KOPT-K1 (cell line): ENCODE results near the gene DSE.

Experiments used
- H3K27ac ChIP-seq: fragments of 200-600 bp; sonication (generic); 2 replicates; pipeline ENCODE4 v1.5.1; 2016; ENCODE audit warnings: antibody characterized with exemption, mild to moderate bottlenecking, low read depth, low read length; ENCODE audit not compliant: poor library complexity, severe bottlenecking
- H3K36me3 ChIP-seq: fragments of 200-600 bp; sonication (generic); 2 replicates; pipeline ENCODE4 v1.5.1; 2017; ENCODE audit warnings: antibody characterized with exemption, mild to moderate bottlenecking, low read length, moderate library complexity; ENCODE audit not compliant: insufficient read depth
- H3K9me3 ChIP-seq: fragments of 200-600 bp; sonication (generic); 2 replicates; pipeline ENCODE4 v1.5.1; 2017; ENCODE audit warnings: antibody characterized with exemption, low read length, mild to moderate bottlenecking; ENCODE audit not compliant: insufficient read depth, poor library complexity, severe bottlenecking

DSE gene

DNA sequence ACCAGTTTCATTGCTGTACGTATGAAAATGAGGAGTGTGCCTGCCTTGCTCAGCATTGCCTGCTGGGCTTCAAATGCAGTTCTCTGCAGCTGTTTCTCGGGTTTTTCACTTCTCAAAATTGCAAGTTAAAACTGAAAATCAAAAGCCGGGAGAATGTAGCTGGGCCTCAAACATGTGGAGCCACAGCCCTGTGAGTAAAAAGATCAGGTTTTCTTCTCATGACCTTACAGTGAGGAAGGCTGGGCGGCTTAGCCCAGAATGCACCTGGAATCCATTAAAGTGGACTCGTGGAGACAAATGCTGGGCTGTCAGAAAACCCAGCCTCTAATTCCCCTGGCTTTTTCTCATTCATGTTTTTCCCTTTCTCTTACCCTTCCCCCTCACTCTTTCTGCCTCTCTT, 34.4 kb downstream of the DSE start:
- no peaks in the 10 kb centered on the region for H3K36me3 ChIP-seq
- H3K27ac ChIP-seq: no peak overlapping the region
- no peaks in the 10 kb centered on the region for H3K9me3 ChIP-seq

DNA sequence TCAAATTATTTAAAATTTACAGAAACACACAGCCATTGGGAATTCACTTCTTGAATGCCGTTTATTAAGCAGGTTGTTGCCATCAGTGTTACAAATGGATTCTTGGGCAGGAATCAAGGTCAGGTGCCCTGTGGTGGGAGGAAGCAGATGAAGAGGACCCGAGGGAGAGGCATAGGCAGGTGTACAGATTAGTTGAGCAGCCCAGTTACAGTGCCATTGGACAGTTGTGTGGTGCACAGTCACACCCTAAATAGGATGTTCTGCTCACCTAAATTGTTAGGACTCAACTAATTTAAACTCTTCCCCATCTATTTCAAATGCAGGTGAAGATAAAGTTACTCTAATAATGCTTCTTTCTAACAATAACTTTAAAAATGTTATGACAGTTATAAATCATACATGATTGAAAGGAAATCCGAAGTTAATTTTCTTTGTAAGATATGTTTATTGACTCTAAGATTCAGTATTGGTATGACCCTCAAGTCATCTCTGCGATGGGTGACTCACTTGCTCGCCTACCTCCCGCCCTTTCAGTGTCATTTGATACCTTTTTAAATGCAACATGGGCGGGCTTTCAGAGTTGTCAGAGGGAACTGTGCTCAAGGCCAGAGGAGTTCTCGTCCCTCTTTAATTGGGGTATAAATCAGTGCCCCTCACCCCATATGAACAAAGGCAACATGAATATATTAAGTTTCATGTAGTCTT, 35.1 kb downstream of the DSE start:
- Histone ChIP-seq H3K9me3 (no peaks in the 10 kb centered on the region), H3K27ac (no peak overlapping the region), H3K36me3 (no peaks in the 10 kb centered on the region)

DNA sequence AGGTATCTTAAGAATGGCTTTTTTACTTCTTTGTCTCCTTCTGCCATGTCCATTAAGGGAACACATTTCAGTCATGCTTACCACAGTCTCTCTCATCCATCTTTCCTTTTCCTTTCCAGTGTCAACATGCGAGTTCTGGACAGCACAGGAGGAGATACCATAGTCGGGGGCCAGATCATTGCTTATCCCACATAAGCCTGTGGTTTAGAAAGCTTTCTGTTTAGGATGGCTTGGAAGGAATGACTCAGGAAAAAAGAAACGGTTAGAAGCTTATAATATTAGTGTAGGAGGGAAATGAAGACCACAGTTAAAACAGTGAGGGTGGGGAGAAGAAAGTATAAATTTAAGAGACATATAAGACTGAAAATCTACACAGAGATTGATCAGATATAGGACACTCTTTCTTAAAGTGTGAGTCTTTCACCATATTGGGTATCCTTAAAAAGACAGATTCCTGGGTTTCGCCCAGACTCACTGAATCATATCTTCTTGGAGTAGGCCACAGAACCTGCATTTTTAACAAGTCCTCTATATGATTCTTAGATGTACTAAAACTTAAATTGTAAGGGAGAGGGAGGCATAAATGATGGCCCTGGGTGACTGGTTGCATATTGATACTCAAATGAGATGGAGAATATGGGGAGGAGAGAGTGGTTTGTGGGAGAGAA, 36.1 kb downstream of the DSE start:
- Histone ChIP-seq H3K27ac (no peak overlapping the region), H3K36me3 (no peaks in the 10 kb centered on the region), H3K9me3 (no peaks in the 10 kb centered on the region)

DNA sequence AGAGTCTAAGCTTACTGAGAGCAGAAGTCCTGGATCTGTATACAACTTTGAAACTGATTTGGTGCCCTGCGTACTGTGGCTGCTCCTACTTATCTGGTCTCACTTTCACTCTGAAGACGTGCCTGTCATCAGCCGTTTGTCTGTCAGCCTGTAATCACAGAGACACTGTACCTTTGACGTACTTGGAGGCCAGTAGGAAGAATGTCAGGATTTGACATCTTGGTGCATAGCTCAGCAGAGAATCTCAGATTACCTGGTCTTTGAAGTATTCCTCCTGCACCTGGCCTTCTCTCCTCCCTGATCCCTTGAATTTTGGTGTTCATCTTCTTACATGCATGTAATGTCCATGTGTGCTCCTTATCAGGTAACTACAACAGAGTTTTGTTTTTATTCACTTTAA, 37.7 kb downstream of the DSE start:
- Histone ChIP-seq H3K27ac (no peak overlapping the region), H3K9me3 (no peaks in the 10 kb centered on the region), H3K36me3 (no peaks in the 10 kb centered on the region)

DNA sequence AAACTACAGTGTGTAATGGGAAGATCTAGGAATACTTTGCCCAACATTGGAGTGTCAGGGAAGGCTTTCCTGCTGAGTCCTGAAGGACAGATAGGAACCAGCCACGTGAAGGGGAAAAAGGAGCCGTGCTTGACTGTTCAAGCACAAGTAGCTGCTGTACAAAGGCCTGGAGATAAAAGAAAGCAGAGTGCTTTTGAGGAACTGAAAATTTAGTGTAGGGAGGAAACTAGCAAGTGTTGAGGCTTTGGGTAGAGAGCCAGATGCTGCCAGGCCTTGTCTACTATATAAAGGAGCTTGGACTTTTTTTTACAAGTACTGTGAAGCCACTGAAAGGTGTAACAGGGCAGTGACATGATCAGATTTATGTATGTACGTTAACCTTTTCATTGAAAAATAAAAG, 39.0 kb downstream of the DSE start:
- H3K36me3 ChIP-seq: no peaks in the 10 kb centered on the region

DNA sequence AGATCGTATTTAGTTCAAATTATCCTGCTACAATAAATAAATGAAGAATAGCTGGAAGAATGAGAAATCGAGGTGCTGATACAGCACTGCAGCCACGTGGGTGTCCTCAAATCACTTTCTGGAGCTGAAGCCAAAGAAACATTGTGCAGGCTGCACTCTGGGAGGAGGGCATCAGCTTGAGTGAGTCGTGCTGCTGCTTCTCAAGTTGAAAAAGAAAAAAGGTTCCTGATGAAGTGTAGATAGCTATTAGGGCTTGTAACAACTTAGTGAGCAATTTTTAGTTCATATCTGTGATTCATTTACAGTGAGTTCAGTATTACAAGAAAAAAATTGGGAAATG, 40.5 kb downstream of the DSE start:
- Histone ChIP-seq H3K27ac (no peak overlapping the region), H3K36me3 (no peaks in the 10 kb centered on the region), H3K9me3 (no peaks in the 10 kb centered on the region)

More for the DNA sequence above, 39.0 kb downstream of the DSE start:
- Histone ChIP-seq H3K9me3 (no peaks in the 10 kb centered on the region), H3K27ac (no peak overlapping the region)

DNA sequence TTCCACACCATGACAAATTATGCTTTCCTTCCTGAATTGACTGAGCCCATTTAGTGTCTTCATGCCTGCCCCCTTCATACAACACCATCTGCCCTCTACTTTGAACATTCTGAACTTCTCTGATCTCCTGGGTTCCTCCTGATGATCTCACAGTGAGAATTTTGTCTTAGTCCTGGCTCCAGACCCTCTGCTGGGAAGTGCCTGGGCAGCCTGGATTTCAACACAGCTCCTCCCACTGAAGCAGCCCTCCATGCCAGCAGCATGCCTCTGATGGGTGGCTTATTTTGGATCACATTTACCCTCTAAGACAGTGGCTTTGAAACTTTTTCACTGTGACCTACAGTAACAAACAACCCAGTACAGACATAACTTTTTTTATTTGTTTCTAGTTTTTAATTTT, 41.5 kb downstream of the DSE start:
- H3K36me3 ChIP-seq: no peaks in the 10 kb centered on the region
- H3K27ac ChIP-seq: no peak overlapping the region
- H3K9me3 ChIP-seq: no peaks in the 10 kb centered on the region

DNA sequence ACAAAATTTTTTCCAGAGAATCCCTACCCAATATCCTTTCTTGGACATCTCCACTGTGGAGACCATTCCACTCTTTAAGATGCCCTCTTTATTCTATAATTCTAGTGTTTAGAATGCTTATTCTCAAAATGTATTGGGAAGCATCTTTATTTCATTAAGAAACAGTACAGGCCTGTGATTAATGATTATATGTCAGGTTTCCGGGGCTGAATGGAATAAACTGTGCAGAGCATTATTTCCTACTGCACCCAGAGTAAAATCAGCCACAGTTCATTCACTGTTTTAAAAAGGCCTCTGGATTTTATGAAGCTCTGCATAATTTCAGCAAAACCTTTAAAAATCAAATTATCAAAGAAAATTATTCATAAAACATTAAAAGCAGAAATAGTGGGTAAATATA, 42.6 kb downstream of the DSE start:
- no peaks in the 10 kb centered on the region for H3K9me3 ChIP-seq
- no peaks in the 10 kb centered on the region for H3K36me3 ChIP-seq
- H3K27ac ChIP-seq: no peak overlapping the region

DNA sequence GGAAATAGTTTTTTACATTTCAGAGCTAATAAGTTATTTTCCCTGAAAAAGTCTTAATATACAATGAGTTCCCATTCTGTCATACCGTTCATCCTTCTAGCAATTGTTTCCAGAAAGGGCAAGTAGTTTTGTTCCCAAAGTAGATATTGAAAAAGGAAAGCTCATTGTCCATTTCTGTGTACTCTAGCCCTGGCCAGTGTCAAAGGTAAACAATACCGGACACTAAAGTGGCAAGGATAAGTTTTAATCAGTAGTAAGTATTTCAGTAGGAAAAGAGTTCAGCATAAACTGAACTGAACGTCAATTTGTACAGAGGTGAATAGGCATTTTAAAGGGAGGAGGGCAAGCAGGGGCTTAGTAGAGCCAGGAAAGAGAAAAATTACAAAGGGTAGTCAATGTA, 46.9 kb downstream of the DSE start:
- Histone ChIP-seq H3K27ac (no peak overlapping the region), H3K36me3 (no peaks in the 10 kb centered on the region), H3K9me3 (no peaks in the 10 kb centered on the region)

DNA sequence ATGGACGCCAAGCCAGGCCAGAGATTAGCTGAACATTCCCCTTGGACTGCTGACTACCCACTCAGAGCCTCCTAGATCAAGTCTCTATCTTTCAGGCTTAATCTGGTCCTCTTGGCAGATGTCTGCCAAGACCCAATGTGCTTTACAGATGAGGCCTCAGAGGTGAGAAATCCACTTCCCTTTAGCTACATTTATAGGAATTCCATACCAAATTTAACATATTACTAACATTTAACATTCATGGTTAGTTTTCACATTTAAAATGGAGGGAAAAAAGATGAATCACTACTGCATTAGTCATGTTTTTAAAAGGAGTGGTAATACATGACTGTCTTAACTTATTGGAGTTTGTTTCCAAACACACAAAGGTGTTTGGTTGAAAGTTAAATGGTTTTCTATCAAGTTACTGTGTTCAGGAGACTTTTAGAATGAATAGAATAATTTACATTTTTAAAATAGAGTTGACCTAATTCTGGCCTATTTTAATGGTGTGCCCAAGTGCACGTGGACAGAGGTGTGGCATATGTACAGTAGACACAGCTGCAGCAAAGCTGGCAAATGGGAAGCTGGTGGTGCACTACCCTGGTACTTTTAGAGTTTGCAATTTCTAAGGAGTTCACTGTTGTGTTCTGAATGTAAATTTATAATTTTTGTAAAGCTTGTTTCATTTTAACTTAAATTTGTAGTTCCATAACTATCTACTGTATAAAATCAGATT, 48.5 kb downstream of the DSE start:
- H3K27ac ChIP-seq: no peak overlapping the region

DNA sequence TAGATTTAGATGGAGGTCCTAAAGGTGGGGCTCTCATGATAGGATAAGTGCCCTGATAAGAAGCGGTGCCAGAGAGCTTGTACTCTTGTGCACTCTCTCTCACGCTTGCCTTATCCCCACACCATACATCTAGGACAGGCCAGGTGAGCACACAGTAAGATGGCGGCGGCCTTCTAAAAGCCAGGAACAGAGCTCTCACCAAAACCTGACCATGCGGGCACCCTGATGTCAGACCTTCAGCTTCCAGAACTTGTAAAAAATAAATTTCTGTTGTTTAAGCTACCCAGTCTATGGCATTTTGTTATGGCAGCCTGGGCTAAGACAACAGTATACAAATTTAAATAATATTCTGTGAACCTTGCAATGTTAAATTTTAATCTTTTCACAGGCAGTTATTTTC, 49.6 kb downstream of the DSE start:
- no peak overlapping the region for H3K27ac ChIP-seq
- H3K36me3 ChIP-seq: no peaks in the 10 kb centered on the region
- H3K9me3 ChIP-seq: no peaks in the 10 kb centered on the region

More for the DNA sequence above, 48.5 kb downstream of the DSE start:
- no peaks in the 10 kb centered on the region for H3K9me3 ChIP-seq
- H3K36me3 ChIP-seq: no peaks in the 10 kb centered on the region

DNA sequence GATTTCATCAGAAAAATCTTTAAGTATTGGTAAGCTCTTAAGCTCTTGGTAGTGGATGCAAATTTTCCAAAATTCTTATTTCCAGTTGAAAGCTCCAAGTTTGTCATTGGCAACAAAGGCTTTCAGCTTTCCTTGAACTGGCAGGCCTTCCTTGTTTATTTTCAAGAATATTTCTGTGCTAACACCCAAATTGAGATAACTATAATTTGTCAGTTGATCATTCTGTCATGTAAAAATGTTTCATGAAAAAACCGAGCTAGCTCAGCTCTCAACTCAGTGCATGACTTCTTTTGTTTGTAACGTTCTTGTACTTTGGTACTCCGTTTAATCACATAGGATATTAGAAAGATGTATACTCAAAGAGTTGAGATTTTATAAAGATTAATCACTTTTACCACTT, 51.5 kb downstream of the DSE start:
- Histone ChIP-seq H3K9me3 (no peaks in the 10 kb centered on the region), H3K36me3 (no peaks in the 10 kb centered on the region), H3K27ac (no peak overlapping the region)

DNA sequence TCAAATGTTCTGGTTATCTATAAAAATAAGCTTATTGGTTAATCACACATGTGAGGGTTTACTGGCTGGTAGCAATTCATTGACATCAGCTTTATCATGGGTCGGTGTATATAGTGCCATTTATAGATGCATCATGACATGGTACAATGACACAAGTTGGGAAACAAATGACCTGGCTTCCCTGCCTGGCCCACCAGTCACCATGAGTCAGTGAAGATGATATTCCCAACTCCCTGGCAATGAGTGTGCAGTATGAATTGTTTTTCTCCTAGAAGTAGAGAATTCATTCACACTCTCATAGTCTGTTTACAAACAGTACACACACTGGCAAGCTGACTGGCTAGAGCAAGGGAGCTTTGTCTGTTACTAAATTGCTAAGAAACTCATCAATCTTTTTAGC, 53.3 kb downstream of the DSE start:
- no peaks in the 10 kb centered on the region for H3K36me3 ChIP-seq
- H3K27ac ChIP-seq: no peak overlapping the region

DNA sequence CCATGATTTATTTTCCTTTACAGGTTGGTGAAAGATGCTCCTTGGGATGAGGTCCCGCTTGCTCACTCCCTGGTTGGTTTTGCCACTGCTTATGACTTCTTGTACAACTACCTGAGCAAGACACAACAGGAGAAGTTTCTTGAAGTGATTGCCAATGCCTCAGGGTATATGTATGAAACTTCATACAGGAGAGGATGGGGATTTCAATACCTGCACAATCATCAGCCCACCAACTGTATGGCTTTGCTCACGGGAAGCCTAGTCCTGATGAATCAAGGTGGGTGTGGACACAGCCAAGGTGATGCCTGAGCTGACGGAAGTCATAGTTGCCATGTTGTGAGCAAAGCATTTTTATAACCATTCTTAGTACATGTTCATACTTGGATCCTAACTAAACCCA, 55.8 kb downstream of the DSE start:
- Histone ChIP-seq H3K36me3 (no peaks in the 10 kb centered on the region), H3K27ac (no peak overlapping the region)

More for the DNA sequence above, 53.3 kb downstream of the DSE start:
- no peaks in the 10 kb centered on the region for H3K9me3 ChIP-seq

DNA sequence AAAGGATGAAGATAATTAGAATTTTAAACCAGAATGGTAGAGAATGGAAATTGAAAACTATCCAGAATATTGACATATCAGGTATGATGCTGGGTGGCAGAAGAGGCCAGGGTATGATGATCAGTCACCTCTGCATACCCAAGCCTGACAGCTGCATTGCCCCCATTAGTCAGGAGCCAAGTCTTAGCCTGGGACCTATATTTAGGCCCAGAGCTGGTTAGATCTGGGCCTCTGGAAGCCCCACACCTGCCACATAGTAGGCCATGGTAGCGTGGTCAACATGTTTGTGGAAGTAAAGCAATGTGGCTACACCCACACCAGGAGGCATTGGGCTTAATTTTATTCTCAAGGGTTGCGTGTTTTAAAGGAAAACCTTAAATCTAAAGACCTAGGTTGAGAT, 58.4 kb downstream of the DSE start:
- Histone ChIP-seq H3K27ac (no peak overlapping the region), H3K36me3 (no peaks in the 10 kb centered on the region), H3K9me3 (no peaks in the 10 kb centered on the region)

More for the DNA sequence above, 55.8 kb downstream of the DSE start:
- no peaks in the 10 kb centered on the region for H3K9me3 ChIP-seq

DNA sequence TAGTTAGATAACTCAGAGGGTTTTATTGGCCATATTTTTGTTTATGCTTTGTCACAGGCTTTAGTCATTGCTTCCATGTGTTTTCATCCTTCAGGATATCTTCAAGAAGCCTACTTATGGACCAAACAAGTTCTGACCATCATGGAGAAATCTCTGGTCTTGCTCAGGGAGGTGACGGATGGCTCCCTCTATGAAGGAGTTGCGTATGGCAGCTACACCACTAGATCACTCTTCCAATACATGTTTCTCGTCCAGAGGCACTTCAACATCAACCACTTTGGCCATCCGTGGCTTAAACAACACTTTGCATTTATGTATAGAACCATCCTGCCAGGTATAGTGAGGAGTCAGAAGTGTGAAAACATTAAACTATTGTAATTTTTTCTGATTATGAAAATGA, 60.1 kb downstream of the DSE start:
- no peaks in the 10 kb centered on the region for H3K9me3 ChIP-seq
- no peak overlapping the region for H3K27ac ChIP-seq
- H3K36me3 ChIP-seq: no peaks in the 10 kb centered on the region
